ENCODE data around the gene MEP1A.

DNA sequence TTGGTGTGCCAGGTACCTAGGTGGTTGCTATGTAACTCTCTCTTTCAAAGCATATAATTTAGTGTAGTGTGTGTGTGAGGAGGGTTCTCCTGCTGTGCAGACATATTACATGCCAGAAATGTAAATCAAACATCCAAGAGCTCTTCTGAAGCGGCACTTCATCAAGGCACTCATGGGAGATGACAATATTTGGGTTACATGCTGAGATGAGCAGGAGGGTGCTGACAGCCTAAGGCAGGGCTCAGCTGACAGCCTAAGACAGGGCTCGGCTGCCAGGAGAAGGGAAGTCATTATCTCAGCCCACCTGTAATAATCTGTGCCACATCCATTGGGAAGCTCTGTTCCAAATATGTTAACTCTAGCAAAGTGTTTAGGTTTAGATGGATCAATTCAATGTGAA is 89.5 kb downstream of the MEP1A start:
- TF ChIP-seq POLR2AphosphoS5 (IDR thresholded peaks at IDR 0.05) (no peak), EP300 (IDR thresholded peaks at IDR 0.05) (no peak), POLR2A (IDR thresholded peaks at IDR 0.05) (no peak)
- TF ChIP-seq, protein P1, sequence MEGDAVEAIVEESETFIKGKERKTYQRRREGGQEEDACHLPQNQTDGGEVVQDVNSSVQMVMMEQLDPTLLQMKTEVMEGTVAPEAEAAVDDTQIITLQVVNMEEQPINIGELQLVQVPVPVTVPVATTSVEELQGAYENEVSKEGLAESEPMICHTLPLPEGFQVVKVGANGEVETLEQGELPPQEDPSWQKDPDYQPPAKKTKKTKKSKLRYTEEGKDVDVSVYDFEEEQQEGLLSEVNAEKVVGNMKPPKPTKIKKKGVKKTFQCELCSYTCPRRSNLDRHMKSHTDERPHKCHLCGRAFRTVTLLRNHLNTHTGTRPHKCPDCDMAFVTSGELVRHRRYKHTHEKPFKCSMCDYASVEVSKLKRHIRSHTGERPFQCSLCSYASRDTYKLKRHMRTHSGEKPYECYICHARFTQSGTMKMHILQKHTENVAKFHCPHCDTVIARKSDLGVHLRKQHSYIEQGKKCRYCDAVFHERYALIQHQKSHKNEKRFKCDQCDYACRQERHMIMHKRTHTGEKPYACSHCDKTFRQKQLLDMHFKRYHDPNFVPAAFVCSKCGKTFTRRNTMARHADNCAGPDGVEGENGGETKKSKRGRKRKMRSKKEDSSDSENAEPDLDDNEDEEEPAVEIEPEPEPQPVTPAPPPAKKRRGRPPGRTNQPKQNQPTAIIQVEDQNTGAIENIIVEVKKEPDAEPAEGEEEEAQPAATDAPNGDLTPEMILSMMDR (IDR thresholded peaks at IDR 0.05) = no peak
